A549 (cell line): Measurements from ENCODE around the gene ITGB3.

Experiments
- BHLHE40 ChIP-seq: IDR thresholded peaks from 2 replicates; pipeline ENCODE4 v1.6.1; 2012; ENCODE audit warnings: low read depth, low read length, inconsistent platforms
- CHD2 ChIP-seq: fragments of 150-350 bp; IDR thresholded peaks from 2 replicates; pipeline ENCODE4 v1.6.1; 2014; ENCODE audit warnings: low read length; ENCODE audit not compliant: partially characterized antibody
- EHMT2 ChIP-seq: fragments of 200-600 bp; sonication (generic); IDR thresholded peaks from 2 replicates; pipeline ENCODE4 v1.6.1; 2016; ENCODE audit warnings: antibody characterized with exemption, low read depth, mild to moderate bottlenecking, moderate library complexity
- EP300 ChIP-seq, 2 experiments: fragments of >200 bp; sonication (Bioruptor Twin); formaldehyde crosslinking; IDR thresholded peaks; 2 replicates in 1 of 2; 3 replicates in 1 of 2; pipeline ENCODE4 v1.6.1; 2016 to 2017
- HOXB13 ChIP-seq: fragments of 250-450 bp; sonication (Bioruptor Pico); IDR thresholded peaks from 2 replicates; pipeline ENCODE4 v1.5.0; 2020; ENCODE audit warnings: low read depth, mild to moderate bottlenecking, moderate library complexity
- MAX ChIP-seq: IDR thresholded peaks from 2 replicates; pipeline ENCODE4 v1.6.1; 2012
- MAZ ChIP-seq: fragments of 150-350 bp; IDR thresholded peaks from 2 replicates; pipeline ENCODE4 v1.6.1; 2014; ENCODE audit warnings: antibody characterized with exemption, low read depth, low read length, borderline replicate concordance
- POLR2A ChIP-seq: IDR thresholded peaks from 2 replicates; pipeline ENCODE4 v1.6.1; 2012; ENCODE audit warnings: mild to moderate bottlenecking, low read length
- POLR2AphosphoS2 ChIP-seq: conservative IDR thresholded peaks from 2 replicates; pipeline ENCODE4 v1.6.1; 2012; ENCODE audit warnings: low read length, improper control_type of control experiment, inconsistent platforms
- RFX5 ChIP-seq: fragments of 450-650 bp; IDR thresholded peaks from 2 replicates; pipeline ENCODE4 v1.7.1; 2014; ENCODE audit warnings: antibody characterized with exemption, mild to moderate bottlenecking, moderate library complexity
- TF ChIP-seq, protein P1 (sequence below): fragments of >200 bp; sonication (Bioruptor Twin); formaldehyde crosslinking; IDR thresholded peaks from 3 replicates; pipeline ENCODE4 v1.5.1; 2016
- TF ChIP-seq, protein P2 (sequence below): fragments of 450-650 bp; IDR thresholded peaks from 2 replicates; pipeline ENCODE4 v1.6.1; 2014; ENCODE audit warnings: antibody characterized with exemption

DNA sequence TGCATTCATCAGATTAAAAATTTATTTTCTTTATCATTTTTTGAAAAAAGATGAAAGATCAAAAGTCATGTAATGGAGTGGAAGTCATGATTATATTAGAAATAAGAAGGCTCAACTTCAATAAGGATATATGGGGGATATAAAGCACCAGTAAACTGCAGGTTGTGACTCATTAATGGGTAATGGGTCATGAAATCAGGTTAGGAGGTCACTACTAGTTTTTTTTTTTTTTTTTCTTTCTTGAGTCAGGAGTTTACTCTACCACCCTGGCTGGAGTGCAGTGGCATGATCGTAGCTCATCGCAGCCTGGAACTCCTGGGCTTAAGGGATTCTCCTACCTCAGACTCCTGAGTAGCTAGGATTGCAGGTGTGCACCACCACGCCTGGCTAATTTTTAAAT lies 84.4 kb downstream of the ITGB3 start:
- TF ChIP-seq, protein P1, sequence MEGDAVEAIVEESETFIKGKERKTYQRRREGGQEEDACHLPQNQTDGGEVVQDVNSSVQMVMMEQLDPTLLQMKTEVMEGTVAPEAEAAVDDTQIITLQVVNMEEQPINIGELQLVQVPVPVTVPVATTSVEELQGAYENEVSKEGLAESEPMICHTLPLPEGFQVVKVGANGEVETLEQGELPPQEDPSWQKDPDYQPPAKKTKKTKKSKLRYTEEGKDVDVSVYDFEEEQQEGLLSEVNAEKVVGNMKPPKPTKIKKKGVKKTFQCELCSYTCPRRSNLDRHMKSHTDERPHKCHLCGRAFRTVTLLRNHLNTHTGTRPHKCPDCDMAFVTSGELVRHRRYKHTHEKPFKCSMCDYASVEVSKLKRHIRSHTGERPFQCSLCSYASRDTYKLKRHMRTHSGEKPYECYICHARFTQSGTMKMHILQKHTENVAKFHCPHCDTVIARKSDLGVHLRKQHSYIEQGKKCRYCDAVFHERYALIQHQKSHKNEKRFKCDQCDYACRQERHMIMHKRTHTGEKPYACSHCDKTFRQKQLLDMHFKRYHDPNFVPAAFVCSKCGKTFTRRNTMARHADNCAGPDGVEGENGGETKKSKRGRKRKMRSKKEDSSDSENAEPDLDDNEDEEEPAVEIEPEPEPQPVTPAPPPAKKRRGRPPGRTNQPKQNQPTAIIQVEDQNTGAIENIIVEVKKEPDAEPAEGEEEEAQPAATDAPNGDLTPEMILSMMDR, result no peak
- TF ChIP-seq CHD2 (no peak), POLR2AphosphoS2 (no peak), EHMT2 (no peak), EP300 (IDR thresholded peaks at IDR 0.05) (no peak), BHLHE40 (no peak), POLR2A (no peak), MAZ (no peak), RFX5 (no peak), HOXB13 (no peak), MAX (no peak)
- TF ChIP-seq, protein P2, sequence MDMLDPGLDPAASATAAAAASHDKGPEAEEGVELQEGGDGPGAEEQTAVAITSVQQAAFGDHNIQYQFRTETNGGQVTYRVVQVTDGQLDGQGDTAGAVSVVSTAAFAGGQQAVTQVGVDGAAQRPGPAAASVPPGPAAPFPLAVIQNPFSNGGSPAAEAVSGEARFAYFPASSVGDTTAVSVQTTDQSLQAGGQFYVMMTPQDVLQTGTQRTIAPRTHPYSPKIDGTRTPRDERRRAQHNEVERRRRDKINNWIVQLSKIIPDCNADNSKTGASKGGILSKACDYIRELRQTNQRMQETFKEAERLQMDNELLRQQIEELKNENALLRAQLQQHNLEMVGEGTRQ, result no peak
